T-helper 1 cell treated with Interleukin-12 subunit alpha and Interleukin-12 subunit beta and Interleukin-4 antibody, amounts not matched to agents 30 μg/mL and 1 μg/mL, for 36 hours (primary cell): ENCODE data around the gene WASF3.

Experiments
- H3K27ac Mint-ChIP-seq: one replicate; pipeline ENCODE4 v1.8.0; 2021; ENCODE audit warnings: mild to moderate bottlenecking, mixed read lengths
- H3K27me3 Mint-ChIP-seq: one replicate; pipeline ENCODE4 v1.8.0; 2021; ENCODE audit warnings: low read depth, mixed read lengths
- H3K36me3 Mint-ChIP-seq: one replicate; pipeline ENCODE4 v1.8.0; 2021; ENCODE audit warnings: low read depth, mixed read lengths
- H3K4me1 Mint-ChIP-seq: one replicate; pipeline ENCODE4 v1.8.0; 2021; ENCODE audit warnings: low read depth, mixed read lengths
- H3K4me3 Mint-ChIP-seq: one replicate; pipeline ENCODE4 v1.8.0; 2021; ENCODE audit warnings: mild to moderate bottlenecking, moderate library complexity, mixed read lengths
- H3K9me3 Mint-ChIP-seq: one replicate; pipeline ENCODE4 v1.8.0; 2021; ENCODE audit warnings: mixed read lengths

The WASF3 gene

DNA sequence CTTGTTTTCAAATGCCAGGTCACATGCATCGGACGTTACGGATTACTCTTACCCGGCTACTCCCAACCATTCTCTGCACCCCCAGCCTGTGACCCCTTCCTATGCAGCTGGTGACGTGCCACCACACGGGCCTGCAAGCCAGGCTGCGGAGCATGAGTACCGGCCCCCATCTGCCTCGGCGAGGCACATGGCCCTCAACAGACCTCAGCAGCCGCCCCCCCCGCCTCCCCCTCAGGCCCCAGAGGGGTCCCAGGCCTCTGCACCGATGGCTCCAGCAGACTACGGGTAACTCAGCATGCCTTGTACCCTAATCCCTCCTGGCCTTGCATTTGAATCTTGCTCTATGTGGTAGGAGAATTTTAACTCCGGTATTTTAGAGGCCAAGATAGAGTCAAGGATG, 123.6 kb downstream of the WASF3 start:
- H3K4me3 Mint-ChIP-seq, result no peak overlapping the region
- no peaks in the 10 kb centered on the region for H3K9me3 Mint-ChIP-seq
- H3K36me3 Mint-ChIP-seq, result no peaks in the 10 kb centered on the region
- H3K4me1 Mint-ChIP-seq, result no peaks in the 10 kb centered on the region
- no peak overlapping the region for H3K27ac Mint-ChIP-seq
- peaks cover 4% of the 10 kb centered on the region for H3K27me3 Mint-ChIP-seq

- Mint-ChIP-seq H3K4me3 (no peak overlapping the region), H3K27ac (no peak overlapping the region), H3K9me3 (no peaks in the 10 kb centered on the region), H3K27me3 (peaks cover 4% of the 10 kb centered on the region), H3K4me1 (no peaks in the 10 kb centered on the region), H3K36me3 (no peaks in the 10 kb centered on the region)
Measured at GRCh38 chr13:26682606-26683005, 125.1 kb downstream of the WASF3 start.

DNA sequence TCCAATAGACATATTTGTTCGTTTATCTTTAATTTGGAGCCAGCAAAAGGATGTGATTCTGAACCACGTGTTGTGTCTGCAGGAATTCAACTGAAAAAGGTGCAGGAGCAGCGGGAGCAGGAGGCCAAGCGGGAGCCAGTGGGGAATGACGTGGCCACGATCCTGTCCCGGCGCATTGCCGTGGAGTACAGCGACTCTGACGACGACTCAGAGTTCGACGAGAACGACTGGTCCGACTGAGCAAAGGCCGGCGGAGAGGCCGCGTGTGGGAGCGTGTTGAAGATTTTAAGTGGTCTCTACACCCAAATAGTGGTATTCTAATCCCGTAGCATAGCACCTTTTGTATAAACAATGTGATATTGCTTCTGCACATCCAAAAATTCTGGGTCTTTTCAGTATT, 128.1 kb downstream of the WASF3 start:
- H3K36me3 Mint-ChIP-seq, result no peaks in the 10 kb centered on the region
- no peak overlapping the region for H3K27ac Mint-ChIP-seq
- H3K4me1 Mint-ChIP-seq, result no peaks in the 10 kb centered on the region
- H3K4me3 Mint-ChIP-seq, result no peak overlapping the region
- peaks cover 14% of the 10 kb centered on the region for H3K9me3 Mint-ChIP-seq
- H3K27me3 Mint-ChIP-seq, result peaks cover 9% of the 10 kb centered on the region

DNA sequence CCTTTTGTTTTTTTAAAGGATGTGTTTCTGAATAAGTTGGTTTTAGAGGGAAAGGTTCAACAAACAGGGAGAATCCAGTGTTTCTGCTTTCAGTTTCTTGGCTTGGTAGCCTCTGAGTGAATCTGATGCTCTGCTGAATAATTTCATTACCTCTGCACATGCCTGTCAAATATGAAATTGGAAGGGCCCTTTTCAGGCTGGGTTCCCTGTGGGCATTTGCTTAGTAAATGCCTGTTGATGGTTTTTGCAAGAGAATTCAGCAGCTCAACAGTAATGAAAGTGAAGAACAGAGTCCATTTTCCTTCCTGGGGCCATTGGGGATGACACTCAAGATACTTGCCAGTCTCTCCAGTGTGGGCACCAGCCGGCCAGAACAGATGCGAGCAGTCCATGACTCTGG, 128.8 kb downstream of the WASF3 start:
- no peaks in the 10 kb centered on the region for H3K4me1 Mint-ChIP-seq
- H3K4me3 Mint-ChIP-seq, result no peak overlapping the region
- H3K9me3 Mint-ChIP-seq, result peaks cover 21% of the 10 kb centered on the region
- peaks cover 9% of the 10 kb centered on the region for H3K27me3 Mint-ChIP-seq
- no peaks in the 10 kb centered on the region for H3K36me3 Mint-ChIP-seq
- H3K27ac Mint-ChIP-seq, result no peak overlapping the region

DNA sequence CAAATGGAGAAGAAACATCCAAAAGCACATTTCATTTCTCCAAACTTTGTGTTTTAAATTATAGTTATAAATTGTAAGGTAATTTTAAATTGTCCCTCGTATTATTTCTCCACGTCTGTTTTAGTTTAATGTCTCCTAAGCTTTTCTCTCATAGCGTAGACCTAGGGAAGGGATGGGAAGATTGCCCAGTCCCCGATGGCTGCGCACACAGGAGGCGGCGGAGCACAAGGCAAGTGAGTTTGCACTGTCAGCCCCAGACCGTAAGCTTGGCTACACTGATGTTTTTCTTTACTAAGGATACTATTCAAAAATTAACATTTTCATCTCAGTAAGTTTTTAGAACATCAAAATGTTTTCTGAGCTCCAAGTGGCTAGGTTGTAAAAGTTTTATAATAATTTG, 130.8 kb downstream of the WASF3 start:
- Mint-ChIP-seq H3K27me3 (peaks cover 9% of the 10 kb centered on the region), H3K27ac (no peak overlapping the region), H3K4me3 (no peak overlapping the region), H3K4me1 (no peaks in the 10 kb centered on the region), H3K9me3 (peaks cover 26% of the 10 kb centered on the region), H3K36me3 (no peaks in the 10 kb centered on the region)

DNA sequence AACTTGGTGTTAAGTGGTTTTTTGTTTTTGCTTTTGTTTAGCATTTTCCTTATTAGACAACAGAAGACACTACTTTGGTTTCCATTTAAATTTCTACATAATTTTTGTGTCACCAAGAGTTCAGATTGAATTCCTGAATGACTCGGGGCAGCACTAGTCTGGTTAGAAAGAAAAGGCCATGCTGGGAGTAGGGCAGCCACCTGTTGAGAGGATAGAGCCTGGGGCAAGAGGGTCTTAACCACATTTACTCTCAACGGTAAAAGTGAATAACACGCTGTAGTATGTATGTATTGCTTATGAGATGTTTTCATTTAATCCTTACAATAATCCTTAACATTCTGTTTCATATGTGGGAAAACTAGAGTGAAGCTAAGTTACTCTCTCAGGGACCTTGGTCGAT, 131.5 kb downstream of the WASF3 start:
- peaks cover 26% of the 10 kb centered on the region for H3K9me3 Mint-ChIP-seq
- H3K4me3 Mint-ChIP-seq, result no peak overlapping the region
- no peaks in the 10 kb centered on the region for H3K36me3 Mint-ChIP-seq
- no peaks in the 10 kb centered on the region for H3K4me1 Mint-ChIP-seq
- no peak overlapping the region for H3K27ac Mint-ChIP-seq
- H3K27me3 Mint-ChIP-seq, result peaks cover 9% of the 10 kb centered on the region

- H3K27ac Mint-ChIP-seq, result no peak overlapping the region
- H3K4me1 Mint-ChIP-seq, result no peaks in the 10 kb centered on the region
- no peak overlapping the region for H3K4me3 Mint-ChIP-seq
- H3K27me3 Mint-ChIP-seq, result peaks cover 10% of the 10 kb centered on the region
- peaks cover 26% of the 10 kb centered on the region for H3K9me3 Mint-ChIP-seq
- H3K36me3 Mint-ChIP-seq, result no peaks in the 10 kb centered on the region
Measured at GRCh38 chr13:26693749-26694463, 136.4 kb downstream of the WASF3 start.

DNA sequence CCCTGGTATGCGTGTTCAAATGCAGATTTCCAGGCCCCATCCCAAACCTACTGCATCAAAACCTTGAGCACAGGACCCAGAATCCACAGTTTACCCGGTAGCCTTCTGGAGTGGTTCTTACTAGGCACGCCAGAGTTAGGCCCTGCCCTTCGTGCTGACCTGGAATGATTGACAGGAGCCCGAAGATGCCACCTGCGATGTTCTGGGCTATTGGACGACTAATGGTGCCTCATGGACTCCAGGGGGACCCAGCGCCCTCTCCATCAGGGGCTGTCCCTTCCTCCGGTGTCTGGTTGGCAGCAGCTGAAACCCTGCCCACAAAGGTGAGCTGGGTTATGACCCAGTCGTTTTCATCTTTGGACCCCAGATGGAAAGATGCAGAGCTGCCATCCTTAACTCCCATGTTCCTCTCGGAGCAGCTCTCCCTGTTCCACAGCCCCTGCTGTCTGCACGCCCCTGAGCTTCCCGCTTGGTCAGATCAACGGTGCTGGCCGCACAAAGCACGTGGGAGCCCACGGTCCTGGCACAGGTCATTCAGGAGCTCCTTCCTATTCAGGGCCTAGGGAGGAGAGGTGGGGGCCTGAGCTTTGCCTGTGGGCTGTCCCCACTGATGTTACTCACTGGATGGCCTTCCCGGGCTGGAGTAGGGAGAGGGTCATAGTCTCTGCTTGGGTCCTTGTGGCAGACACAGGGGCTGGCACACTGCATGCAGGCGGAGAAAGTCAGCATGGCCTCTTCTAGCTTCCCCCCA, 137.3 kb downstream of the WASF3 start:
- Mint-ChIP-seq H3K36me3 (no peaks in the 10 kb centered on the region), H3K4me1 (no peaks in the 10 kb centered on the region), H3K27me3 (peaks cover 7% of the 10 kb centered on the region), H3K27ac (no peak overlapping the region), H3K9me3 (peaks cover 19% of the 10 kb centered on the region), H3K4me3 (no peak overlapping the region)

GRCh38 chr13:26695360-26695705, 137.8 kb downstream of the WASF3 start:
- no peak overlapping the region for H3K4me3 Mint-ChIP-seq
- H3K27me3 Mint-ChIP-seq, result peaks cover 7% of the 10 kb centered on the region
- H3K9me3 Mint-ChIP-seq, result peaks cover 14% of the 10 kb centered on the region
- H3K27ac Mint-ChIP-seq, result no peak overlapping the region
- no peaks in the 10 kb centered on the region for H3K4me1 Mint-ChIP-seq
- H3K36me3 Mint-ChIP-seq, result no peaks in the 10 kb centered on the region

DNA sequence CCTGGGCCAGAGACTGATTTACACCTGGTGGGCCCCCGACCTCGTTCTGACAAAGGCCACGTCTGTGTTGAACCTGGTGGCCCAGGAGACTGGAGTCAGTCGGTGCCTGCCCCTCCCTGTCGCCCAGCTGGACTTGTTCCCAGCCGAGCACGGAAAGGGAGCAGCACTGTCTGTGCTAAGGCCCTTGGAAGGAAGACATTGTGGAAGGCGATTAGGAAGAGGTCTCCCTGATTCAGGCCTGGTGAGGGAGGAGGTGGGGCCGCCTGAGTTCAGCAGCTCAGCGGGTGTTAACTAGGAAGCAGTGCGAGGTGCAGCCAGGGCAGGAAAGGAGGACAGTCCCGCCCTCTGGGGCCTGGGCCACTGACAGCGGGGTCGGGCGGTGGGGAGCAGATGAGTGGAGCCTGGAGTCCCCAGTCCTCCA, 138.4 kb downstream of the WASF3 start:
- no peaks in the 10 kb centered on the region for H3K4me1 Mint-ChIP-seq
- no peaks in the 10 kb centered on the region for H3K36me3 Mint-ChIP-seq
- peaks cover 7% of the 10 kb centered on the region for H3K27me3 Mint-ChIP-seq
- no peak overlapping the region for H3K4me3 Mint-ChIP-seq
- H3K9me3 Mint-ChIP-seq, result peaks cover 10% of the 10 kb centered on the region
- H3K27ac Mint-ChIP-seq, result no peak overlapping the region

GRCh38 chr13:26697069-26697955, 139.8 kb downstream of the WASF3 start:
- H3K4me1 Mint-ChIP-seq, result no peaks in the 10 kb centered on the region
- peaks cover 7% of the 10 kb centered on the region for H3K27me3 Mint-ChIP-seq
- no peaks in the 10 kb centered on the region for H3K9me3 Mint-ChIP-seq
- H3K4me3 Mint-ChIP-seq, result no peak overlapping the region
- H3K36me3 Mint-ChIP-seq, result no peaks in the 10 kb centered on the region
- no peak overlapping the region for H3K27ac Mint-ChIP-seq

DNA sequence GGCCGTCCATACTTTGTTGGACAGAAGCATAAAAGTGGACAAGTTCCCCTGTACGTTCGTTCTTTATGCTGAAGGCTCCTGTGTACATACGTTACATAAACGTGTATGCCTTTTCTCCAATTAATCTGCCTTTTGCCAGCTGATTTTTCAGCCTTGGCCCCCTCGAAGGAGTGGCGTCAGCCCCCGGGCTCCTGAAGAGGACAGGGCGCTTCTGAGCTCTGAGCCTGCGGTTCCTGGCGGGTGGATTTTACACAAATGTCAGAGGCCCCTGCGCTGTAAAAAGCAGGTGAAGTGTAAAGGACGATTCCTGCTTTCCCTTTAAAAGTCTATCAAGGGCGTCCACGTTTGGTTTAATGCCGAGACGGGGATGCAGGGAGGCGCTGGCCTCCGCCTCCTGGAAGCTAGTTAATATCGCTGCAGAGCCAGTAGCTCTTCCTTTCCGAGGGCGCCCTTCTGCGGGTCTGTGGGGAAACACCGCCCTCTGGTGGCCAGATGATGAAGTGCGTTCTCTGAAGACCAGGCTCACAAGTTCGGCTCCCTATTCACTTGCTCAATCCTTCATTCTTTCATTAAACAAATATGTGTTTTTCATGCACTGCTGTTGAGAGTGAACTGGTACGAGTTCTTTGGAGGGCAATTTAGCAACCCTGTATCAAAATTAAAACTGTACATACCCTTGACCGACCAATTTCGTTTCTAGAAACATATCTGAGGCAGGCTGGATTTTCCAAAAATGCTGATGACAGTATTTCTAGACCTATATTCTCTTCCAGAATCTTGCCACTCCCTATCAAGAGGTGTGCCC, 141.1 kb downstream of the WASF3 start:
- Mint-ChIP-seq H3K4me3 (no peak overlapping the region), H3K4me1 (no peaks in the 10 kb centered on the region), H3K27me3 (peaks cover 15% of the 10 kb centered on the region), H3K36me3 (no peaks in the 10 kb centered on the region), H3K9me3 (no peaks in the 10 kb centered on the region), H3K27ac (no peak overlapping the region)

DNA sequence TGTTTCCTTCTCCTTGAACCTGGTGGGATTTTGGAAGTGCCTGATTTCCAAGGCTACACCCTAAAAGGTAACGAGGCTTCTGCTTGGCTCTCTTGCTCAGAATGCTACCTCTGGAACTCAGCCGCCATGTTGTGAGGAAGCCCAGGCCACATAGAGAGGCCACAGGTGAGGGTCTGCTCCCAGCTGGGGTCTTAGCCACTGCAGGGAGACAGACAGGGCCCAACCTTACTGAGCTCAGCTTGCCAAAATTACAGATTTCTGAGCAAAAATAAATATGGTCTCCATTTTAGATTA, 141.7 kb downstream of the WASF3 start:
- Mint-ChIP-seq H3K4me1 (no peaks in the 10 kb centered on the region), H3K4me3 (no peak overlapping the region), H3K27me3 (peaks cover 15% of the 10 kb centered on the region), H3K9me3 (no peaks in the 10 kb centered on the region), H3K36me3 (no peaks in the 10 kb centered on the region), H3K27ac (no peak overlapping the region)

- H3K27me3 Mint-ChIP-seq, result peaks cover 9% of the 10 kb centered on the region
- H3K4me3 Mint-ChIP-seq, result no peak overlapping the region
- no peaks in the 10 kb centered on the region for H3K36me3 Mint-ChIP-seq
- no peak overlapping the region for H3K27ac Mint-ChIP-seq
- no peaks in the 10 kb centered on the region for H3K4me1 Mint-ChIP-seq
- H3K9me3 Mint-ChIP-seq, result no peaks in the 10 kb centered on the region
Measured at GRCh38 chr13:26705536-26705935, 148.1 kb downstream of the WASF3 start.
